HEK293T (cell line): ENCODE results near the gene MAGI3.

Experiments used
- ARNT ChIP-seq: fragments of 450-650 bp; IDR thresholded peaks from 2 replicates; pipeline ENCODE4 v1.6.1; 2017; ENCODE audit warnings: mild to moderate bottlenecking
- ELF4 ChIP-seq: fragments of 450-650 bp; IDR thresholded peaks from 2 replicates; pipeline ENCODE4 v1.6.1; 2017; ENCODE audit warnings: antibody characterized with exemption
- FOXM1 ChIP-seq: fragments of 450-650 bp; IDR thresholded peaks from 2 replicates; pipeline ENCODE4 v1.6.1; 2017; ENCODE audit warnings: mild to moderate bottlenecking, borderline replicate concordance
- NFRKB ChIP-seq: fragments of 450-650 bp; IDR thresholded peaks from 2 replicates; pipeline ENCODE4 v1.6.1; 2016; ENCODE audit warnings: mild to moderate bottlenecking, moderate library complexity
- SP1 ChIP-seq: fragments of 450-650 bp; IDR thresholded peaks from 2 replicates; pipeline ENCODE4 v1.6.1; 2017
- SUZ12 ChIP-seq: fragments of 450-650 bp; IDR thresholded peaks from 2 replicates; pipeline ENCODE4 v1.6.1; 2016; ENCODE audit warnings: mild to moderate bottlenecking
- TARDBP ChIP-seq: fragments of 450-650 bp; IDR thresholded peaks from 2 replicates; pipeline ENCODE4 v1.6.1; 2016

GRCh38 chr1:113543110-113543509, 152.8 kb downstream of the MAGI3 start:
- TF ChIP-seq ARNT (no peak), TARDBP (no peak), FOXM1 (no peak), NFRKB (no peak), ELF4 (no peak), SUZ12 (no peak), SP1 (no peak)
